Transverse colon (tissue), 4 donors: Measurements from ENCODE around the gene AUH. TPM values are rescaled to one million over a fixed set of nuclear protein-coding genes. Genes with fewer than 3 reads are reported as not detected.

Experiments used
- DNase-seq: peaks from one replicate; pipeline ENCODE4 v3.0.0-alpha.2; 2019
- H3K27ac ChIP-seq, 4 donors: fragments of 200-600 bp; sonication (generic); 2 replicates each; pipeline ENCODE4 v1.5.1; 2016 to 2018; ENCODE audit warnings: inconsistent platforms in 4 of 4
- H3K27me3 ChIP-seq: fragments of 200-600 bp; sonication (generic); 2 replicates; pipeline ENCODE4 v1.5.1; 2017; ENCODE audit warnings: inconsistent platforms
- H3K36me3 ChIP-seq, 4 donors: fragments of 200-600 bp; sonication (generic); 2 replicates each; pipeline ENCODE4 v1.5.1; 2017 to 2019; ENCODE audit warnings: inconsistent platforms in 4 of 4
- H3K4me1 ChIP-seq, 4 donors: fragments of 200-600 bp; sonication (generic); 2 replicates each; pipeline ENCODE4 v1.5.1; 2017 to 2020; ENCODE audit warnings: inconsistent platforms in 4 of 4
- H3K4me3 ChIP-seq, 4 donors: fragments of 200-600 bp; sonication (generic); 1 replicate in 1 of 4; 2 replicates in 3 of 4; pipeline versions ENCODE4 v1.5.1 to v1.6.1; 2017 to 2019; ENCODE audit warnings: inconsistent platforms in 4 of 4
- H3K9me3 ChIP-seq, 2 donors: fragments of 200-600 bp; sonication (generic); 2 replicates each; pipeline ENCODE4 v1.5.1; 2017 to 2019; ENCODE audit warnings: inconsistent platforms in 2 of 2
- CTCF ChIP-seq, 5 experiments: fragments of 200-600 bp in 3 of 5; fragments of 450-650 bp in 2 of 5; sonication (generic) in 3 of 5; IDR thresholded peaks; 1 replicate in 2 of 5; 2 replicates in 3 of 5; pipeline ENCODE4 v1.5.1; 2016 to 2017; ENCODE audit warnings: antibody characterized with exemption in 5 of 5, inconsistent platforms in 3 of 5, mild to moderate bottlenecking in 2 of 5, moderate library complexity in 1 of 5
- EP300 ChIP-seq: sonication (generic); formaldehyde crosslinking; IDR thresholded peaks from one replicate; pipeline ENCODE4 v1.6.1; 2017; ENCODE audit warnings: antibody characterized with exemption, low read depth
- POLR2A ChIP-seq: fragments of 450-650 bp; IDR thresholded peaks from one replicate; pipeline ENCODE4 v1.6.1; 2016; ENCODE audit warnings: antibody characterized with exemption, mild to moderate bottlenecking, moderate library complexity
- POLR2AphosphoS5 ChIP-seq, 3 donors: sonication (generic); formaldehyde crosslinking; IDR thresholded peaks; one replicate each; pipeline ENCODE4 v1.6.1; 2016; ENCODE audit warnings: antibody characterized with exemption in 3 of 3
- WGBS, 2 donors: methylation state at CpG; one replicate each; pipeline ENCODE4 v1.1.5; 2018; ENCODE audit warnings: low coverage in 1 of 2; 5-methylcytosine and 5-hydroxymethylcytosine counted together
- in situ Hi-C, 4 donors: fragments of 200-750 bp; cut with MboI; loops; one replicate each; pipeline versions ENCODE4 v1.15.0 to v1.15.1; 2017; ENCODE audit warnings: low sequenced_read_pairs in 3 of 4, low pct_ligation_motif_present in 1 of 4, low pct_unique_long_range_greater_than_20kb in 1 of 4
- intact Hi-C: fragments of 100-400 bp; cut with DNase I; formaldehyde crosslinking; loops from one replicate; pipeline ENCODE4 v1.15.1; 2023; ENCODE audit warnings: low total_unique reads
- total RNA-seq, 4 donors: library from RNA; depleted of rRNA; stranded (reverse); fragments of >200 nt; gene quantifications; one replicate each; pipeline ENCODE4 v1.1.0, GENCODE V29; 2016

Gene AUH
- total RNA-seq, 4 donors from 2014 or later: 55.0 to 136 (median 83.8) TPM

GRCh38 chr9:91221332-91221731, 140.4 kb downstream of the AUH start:
- H3K36me3 ChIP-seq: no peaks in the 10 kb centered on the region
- H3K4me3 ChIP-seq: no peak overlapping the region
- DNase-seq: no peak
- H3K27ac ChIP-seq: no peak overlapping the region
- peaks cover 0 to 5% of the 10 kb centered on the region in 2 donors for H3K9me3 ChIP-seq
- 48 to 80% methylated on average over 6 of the region's 6 CpGs for WGBS, 2 donors
- in situ Hi-C loops (no loop called here), intact Hi-C loops (no loop called here)
- no peaks in the 10 kb centered on the region for H3K4me1 ChIP-seq
- H3K27me3 ChIP-seq: no peaks in the 10 kb centered on the region
- TF ChIP-seq CTCF (IDR thresholded peaks at IDR 0.05) (no peak), EP300 (no peak), POLR2A (no peak), POLR2AphosphoS5 (IDR thresholded peaks at IDR 0.05) (no peak)

GRCh38 chr9:91220491-91221135, 141.1 kb downstream of the AUH start:
- Histone ChIP-seq H3K4me3 (no peak overlapping the region), H3K9me3 (peaks cover 0 to 5% of the 10 kb centered on the region in 2 donors), H3K27ac (no peak overlapping the region), H3K27me3 (no peaks in the 10 kb centered on the region), H3K36me3 (no peaks in the 10 kb centered on the region), H3K4me1 (no peaks in the 10 kb centered on the region)
- no peak for TF ChIP-seq POLR2AphosphoS5 (IDR thresholded peaks at IDR 0.05)
- no peak for TF ChIP-seq POLR2A
- no peak for TF ChIP-seq CTCF (IDR thresholded peaks at IDR 0.05)
- TF ChIP-seq EP300: no peak
- DNase-seq: no peak
- intact Hi-C loops (no loop called here), in situ Hi-C loops (no loop called here)
- whole genome bisulfite sequencing, 2 donors: 91% methylated on average over 8 to 12 of the region's 12 CpGs

- WGBS, 2 donors: 91 to 93% methylated on average over 4 of the region's 4 CpGs
- intact Hi-C loops: no loop called here
- in situ Hi-C loops: no loop called here
- TF ChIP-seq POLR2AphosphoS5 (IDR thresholded peaks at IDR 0.05): no peak
- Histone ChIP-seq H3K27me3 (no peaks in the 10 kb centered on the region), H3K4me1 (no peaks in the 10 kb centered on the region), H3K36me3 (no peaks in the 10 kb centered on the region), H3K27ac (no peak overlapping the region), H3K4me3 (no peak overlapping the region), H3K9me3 (peaks cover 0 to 5% of the 10 kb centered on the region in 2 donors)
- DNase-seq: no peak
Measured at GRCh38 chr9:91220021-91220420, 141.7 kb downstream of the AUH start.

GRCh38 chr9:91219557-91219956, 142.2 kb downstream of the AUH start:
- intact Hi-C loops (no loop called here), in situ Hi-C loops (no loop called here)
- Histone ChIP-seq H3K4me1 (no peaks in the 10 kb centered on the region), H3K9me3 (peaks cover 0 to 5% of the 10 kb centered on the region in 2 donors), H3K36me3 (no peaks in the 10 kb centered on the region), H3K27ac (no peak overlapping the region), H3K4me3 (no peak overlapping the region), H3K27me3 (no peaks in the 10 kb centered on the region)
- no peak for DNase-seq
- TF ChIP-seq POLR2AphosphoS5 (IDR thresholded peaks at IDR 0.05): no peak
- TF ChIP-seq POLR2A: no peak
- TF ChIP-seq CTCF (IDR thresholded peaks at IDR 0.05): no peak
- TF ChIP-seq EP300: no peak
- 50 to 96% methylated on average over 1 of the region's 1 CpG for WGBS, 2 donors

GRCh38 chr9:91217388-91217787, 144.3 kb downstream of the AUH start:
- Histone ChIP-seq H3K36me3 (no peaks in the 10 kb centered on the region), H3K4me1 (peaks cover 2 to 8% (median 7%) of the 10 kb centered on the region in 4 donors), H3K27ac (no peak overlapping the region), H3K9me3 (no peaks in the 10 kb centered on the region), H3K4me3 (no peak overlapping the region), H3K27me3 (no peaks in the 10 kb centered on the region)
- no peak for DNase-seq
- in situ Hi-C loops: no loop called here
- intact Hi-C loops: no loop called here
- TF ChIP-seq EP300: no peak
- TF ChIP-seq POLR2AphosphoS5 (IDR thresholded peaks at IDR 0.05): no peak
- TF ChIP-seq CTCF (IDR thresholded peaks at IDR 0.05): no peak
- no peak for TF ChIP-seq POLR2A
- WGBS, 2 donors: 100% methylated on average over 1 of the region's 1 CpG
